IMR-90 (cell line): ENCODE results near the gene NETO2.

Source experiments
- MAFK ChIP-seq: IDR thresholded peaks from 2 replicates; pipeline ENCODE4 v1.6.1; 2012; ENCODE audit warnings: low read depth, low read length, improper control_type of control experiment
- RAD21 ChIP-seq: IDR thresholded peaks from 2 replicates; pipeline ENCODE4 v1.6.1; 2012; ENCODE audit warnings: low read length, improper control_type of control experiment
- RFX5 ChIP-seq: IDR thresholded peaks from 2 replicates; pipeline ENCODE4 v1.8.0; 2012; ENCODE audit warnings: low read depth, mild to moderate bottlenecking, low read length, moderate library complexity
- TF ChIP-seq, protein P1 (sequence below): conservative IDR thresholded peaks from 2 replicates; pipeline ENCODE4 v1.5.1; 2012; ENCODE audit warnings: mild to moderate bottlenecking, low read depth, low read length, improper control_type of control experiment

GRCh38 chr16:47175152-47175551 is 31.4 kb upstream of the NETO2 start:
- TF ChIP-seq, protein P1, sequence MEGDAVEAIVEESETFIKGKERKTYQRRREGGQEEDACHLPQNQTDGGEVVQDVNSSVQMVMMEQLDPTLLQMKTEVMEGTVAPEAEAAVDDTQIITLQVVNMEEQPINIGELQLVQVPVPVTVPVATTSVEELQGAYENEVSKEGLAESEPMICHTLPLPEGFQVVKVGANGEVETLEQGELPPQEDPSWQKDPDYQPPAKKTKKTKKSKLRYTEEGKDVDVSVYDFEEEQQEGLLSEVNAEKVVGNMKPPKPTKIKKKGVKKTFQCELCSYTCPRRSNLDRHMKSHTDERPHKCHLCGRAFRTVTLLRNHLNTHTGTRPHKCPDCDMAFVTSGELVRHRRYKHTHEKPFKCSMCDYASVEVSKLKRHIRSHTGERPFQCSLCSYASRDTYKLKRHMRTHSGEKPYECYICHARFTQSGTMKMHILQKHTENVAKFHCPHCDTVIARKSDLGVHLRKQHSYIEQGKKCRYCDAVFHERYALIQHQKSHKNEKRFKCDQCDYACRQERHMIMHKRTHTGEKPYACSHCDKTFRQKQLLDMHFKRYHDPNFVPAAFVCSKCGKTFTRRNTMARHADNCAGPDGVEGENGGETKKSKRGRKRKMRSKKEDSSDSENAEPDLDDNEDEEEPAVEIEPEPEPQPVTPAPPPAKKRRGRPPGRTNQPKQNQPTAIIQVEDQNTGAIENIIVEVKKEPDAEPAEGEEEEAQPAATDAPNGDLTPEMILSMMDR: no peak
- TF ChIP-seq MAFK: no peak
- no peak for TF ChIP-seq RAD21
- TF ChIP-seq RFX5: no peak
